ENCODE results near the gene HHLA2.

The HHLA2 gene

DNA sequence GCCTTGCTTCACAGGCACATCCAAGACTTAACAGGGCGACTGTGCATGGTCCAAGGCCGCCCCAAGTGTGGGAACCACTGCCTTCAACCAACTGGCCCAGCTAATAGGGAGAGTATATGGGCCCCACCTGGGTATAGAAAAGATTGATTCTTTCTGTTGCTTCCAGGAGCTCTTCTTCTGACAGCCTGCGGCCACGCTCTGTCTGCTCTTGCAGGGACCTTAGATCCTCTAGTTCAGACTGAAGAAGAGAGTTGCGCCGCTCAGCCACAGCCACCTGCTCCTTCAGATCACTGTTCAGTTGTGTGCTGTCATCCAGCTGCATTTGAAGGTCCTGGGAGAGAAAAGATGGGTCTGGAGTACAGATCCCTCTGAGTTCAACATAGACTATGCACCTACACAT is 102.2 kb downstream of the HHLA2 start:
- Histone ChIP-seq H3K4me3 (replicated peaks; ENCODE audit: low read depth, low read length) (no peak overlapping the region), H3K36me3 (ENCODE audit: control insufficient read depth, insufficient read depth, low read length) (no peaks in the 10 kb centered on the region), H3K27me3 (replicated peaks; ENCODE audit: control insufficient read depth, insufficient read depth, low read length) (no peaks in the 10 kb centered on the region)
- TF ChIP-seq, protein P1, sequence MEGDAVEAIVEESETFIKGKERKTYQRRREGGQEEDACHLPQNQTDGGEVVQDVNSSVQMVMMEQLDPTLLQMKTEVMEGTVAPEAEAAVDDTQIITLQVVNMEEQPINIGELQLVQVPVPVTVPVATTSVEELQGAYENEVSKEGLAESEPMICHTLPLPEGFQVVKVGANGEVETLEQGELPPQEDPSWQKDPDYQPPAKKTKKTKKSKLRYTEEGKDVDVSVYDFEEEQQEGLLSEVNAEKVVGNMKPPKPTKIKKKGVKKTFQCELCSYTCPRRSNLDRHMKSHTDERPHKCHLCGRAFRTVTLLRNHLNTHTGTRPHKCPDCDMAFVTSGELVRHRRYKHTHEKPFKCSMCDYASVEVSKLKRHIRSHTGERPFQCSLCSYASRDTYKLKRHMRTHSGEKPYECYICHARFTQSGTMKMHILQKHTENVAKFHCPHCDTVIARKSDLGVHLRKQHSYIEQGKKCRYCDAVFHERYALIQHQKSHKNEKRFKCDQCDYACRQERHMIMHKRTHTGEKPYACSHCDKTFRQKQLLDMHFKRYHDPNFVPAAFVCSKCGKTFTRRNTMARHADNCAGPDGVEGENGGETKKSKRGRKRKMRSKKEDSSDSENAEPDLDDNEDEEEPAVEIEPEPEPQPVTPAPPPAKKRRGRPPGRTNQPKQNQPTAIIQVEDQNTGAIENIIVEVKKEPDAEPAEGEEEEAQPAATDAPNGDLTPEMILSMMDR (IDR thresholded peaks at IDR 0.05; ENCODE audit: insufficient read depth, low read length, poor library complexity, severe bottlenecking): no peak
- no peak for DNase-seq (ENCODE audit: extremely low read depth, insufficient read length)

DNA sequence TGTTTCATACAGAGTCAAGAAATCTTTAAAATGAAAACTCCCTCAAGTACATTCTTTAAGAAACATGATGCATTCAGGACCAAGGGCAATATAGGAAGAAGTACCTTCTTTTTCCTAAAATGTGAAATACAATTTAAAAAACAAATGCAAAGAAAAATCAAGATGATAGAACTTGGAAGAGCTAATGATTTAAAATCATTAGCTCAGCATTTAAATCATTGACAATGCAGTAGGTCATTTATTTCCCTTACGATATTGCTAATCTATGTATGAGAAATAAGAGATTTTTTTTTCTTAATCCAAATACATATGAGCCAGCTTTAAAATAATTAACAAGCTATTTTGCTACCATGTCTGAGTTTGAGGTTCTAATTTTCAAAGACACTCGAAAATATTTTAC is 105.5 kb downstream of the HHLA2 start:
- no peak overlapping the region for H3K4me3 ChIP-seq (replicated peaks; ENCODE audit: low read depth, low read length)
- no peak for DNase-seq (ENCODE audit: extremely low read depth, insufficient read length)
- H3K36me3 ChIP-seq (ENCODE audit: control insufficient read depth, insufficient read depth, low read length): no peaks in the 10 kb centered on the region
- no peaks in the 10 kb centered on the region for H3K27me3 ChIP-seq (replicated peaks; ENCODE audit: control insufficient read depth, insufficient read depth, low read length)
- TF ChIP-seq, protein P1 (IDR thresholded peaks at IDR 0.05; ENCODE audit: insufficient read depth, low read length, poor library complexity, severe bottlenecking): no peak

DNA sequence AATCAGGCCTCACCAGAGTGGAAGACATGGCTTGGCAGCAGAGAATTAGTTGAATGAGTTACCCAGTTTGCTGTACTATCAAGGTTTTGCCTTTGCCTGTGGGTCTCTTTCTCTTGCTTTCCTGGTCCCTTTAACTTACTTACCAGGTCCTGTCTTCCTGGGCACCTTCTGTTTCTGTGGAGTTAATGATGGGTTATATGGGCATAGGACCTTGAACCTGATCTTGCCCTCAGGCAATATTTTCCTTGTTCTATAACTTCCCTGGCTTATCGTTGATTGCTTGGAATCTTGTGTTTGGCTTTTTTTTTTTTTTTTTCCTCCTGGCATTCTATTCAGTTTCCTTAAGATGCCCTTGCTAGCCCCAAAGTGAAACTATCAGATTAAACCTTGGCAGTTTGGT is 106.8 kb downstream of the HHLA2 start:
- no peak for DNase-seq (ENCODE audit: extremely low read depth, insufficient read length)
- H3K36me3 ChIP-seq (ENCODE audit: control insufficient read depth, insufficient read depth, low read length): no peaks in the 10 kb centered on the region
- TF ChIP-seq, protein P1 (IDR thresholded peaks at IDR 0.05; ENCODE audit: insufficient read depth, low read length, poor library complexity, severe bottlenecking): no peak
- H3K4me3 ChIP-seq (replicated peaks; ENCODE audit: low read depth, low read length): no peak overlapping the region
- no peaks in the 10 kb centered on the region for H3K27me3 ChIP-seq (replicated peaks; ENCODE audit: control insufficient read depth, insufficient read depth, low read length)

DNA sequence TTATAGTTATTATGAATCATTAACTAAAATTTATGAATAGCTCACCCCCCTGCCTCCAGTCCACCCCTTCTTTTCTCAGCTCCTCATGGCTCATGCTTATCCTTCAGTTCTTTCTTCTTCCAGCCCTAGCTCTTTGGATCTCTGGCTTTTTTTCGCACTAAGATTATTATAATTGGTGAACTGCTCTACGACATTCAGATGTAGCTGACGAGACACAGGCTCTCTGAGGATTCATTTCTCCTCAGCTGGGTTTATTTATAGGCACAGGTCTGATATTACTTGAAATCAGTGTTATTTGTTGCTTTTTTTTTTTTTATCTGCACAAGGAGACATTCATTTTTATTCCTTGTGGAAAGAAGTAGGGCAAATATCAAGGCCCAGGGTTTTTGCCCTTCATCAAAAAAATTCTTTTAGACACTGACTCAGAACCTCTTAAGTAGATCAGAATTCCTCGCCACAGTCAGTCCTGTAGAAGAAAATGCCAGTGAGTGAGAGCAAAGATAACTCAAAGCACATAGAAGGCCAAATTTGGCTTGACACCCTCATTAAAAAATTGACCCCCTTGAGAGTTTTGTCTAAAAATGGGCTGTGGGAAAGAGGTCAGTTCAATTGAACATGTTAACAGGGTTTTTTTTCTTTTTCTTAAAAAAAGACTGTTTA is 107.5 kb downstream of the HHLA2 start:
- no peak for DNase-seq (ENCODE audit: extremely low read depth, insufficient read length)
- Histone ChIP-seq H3K36me3 (ENCODE audit: control insufficient read depth, insufficient read depth, low read length) (no peaks in the 10 kb centered on the region), H3K27me3 (replicated peaks; ENCODE audit: control insufficient read depth, insufficient read depth, low read length) (no peaks in the 10 kb centered on the region), H3K4me3 (replicated peaks; ENCODE audit: low read depth, low read length) (no peak overlapping the region)
- TF ChIP-seq, protein P1 (IDR thresholded peaks at IDR 0.05; ENCODE audit: insufficient read depth, low read length, poor library complexity, severe bottlenecking): no peak

DNA sequence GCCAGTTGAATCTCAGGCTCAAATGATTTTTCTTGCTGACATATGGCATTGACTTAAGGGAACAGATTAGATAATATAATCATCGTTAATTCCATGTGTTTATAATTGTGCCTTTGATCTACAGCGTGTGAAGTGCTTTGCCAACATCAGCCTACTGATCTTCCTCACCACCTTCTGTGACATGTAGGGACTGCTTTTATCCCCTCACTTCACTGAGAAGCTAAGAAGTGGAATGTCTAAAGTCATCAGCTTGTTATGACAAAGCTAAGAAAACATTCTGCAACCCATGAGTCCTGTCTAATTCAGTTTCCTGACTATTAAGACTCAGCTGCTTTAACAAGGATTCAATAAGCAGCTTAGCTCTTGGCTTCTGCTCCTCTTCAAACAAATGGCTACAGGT is 108.0 kb downstream of the HHLA2 start:
- no peak for DNase-seq (ENCODE audit: extremely low read depth, insufficient read length)
- TF ChIP-seq, protein P1 (IDR thresholded peaks at IDR 0.05; ENCODE audit: insufficient read depth, low read length, poor library complexity, severe bottlenecking): no peak
- Histone ChIP-seq H3K4me3 (replicated peaks; ENCODE audit: low read depth, low read length) (no peak overlapping the region), H3K27me3 (replicated peaks; ENCODE audit: control insufficient read depth, insufficient read depth, low read length) (no peaks in the 10 kb centered on the region), H3K36me3 (ENCODE audit: control insufficient read depth, insufficient read depth, low read length) (no peaks in the 10 kb centered on the region)
